ENCODE measurements around the gene LHPP.

- no peak for TF ChIP-seq CTCF (conservative IDR thresholded peaks at IDR 0.05)
- no peak for TF ChIP-seq ZFX (IDR thresholded peaks at IDR 0.05)
Observed at GRCh38 chr10:124491105-124491504, 29.5 kb downstream of the LHPP start.
